ENCODE results near the gene ANKRD29. TPM values are rescaled to one million over a fixed set of nuclear protein-coding genes. Genes with fewer than 3 reads are reported as not detected.
"Not testable (repeated sequence)": the region's sequence is repeated elsewhere in the genome, so short reads cannot be mapped to it uniquely, and the experiment has no call there.

ANKRD29 gene
- total RNA-seq, 2 donors from 2014 or later: 5.6 to 8.5 TPM

DNA sequence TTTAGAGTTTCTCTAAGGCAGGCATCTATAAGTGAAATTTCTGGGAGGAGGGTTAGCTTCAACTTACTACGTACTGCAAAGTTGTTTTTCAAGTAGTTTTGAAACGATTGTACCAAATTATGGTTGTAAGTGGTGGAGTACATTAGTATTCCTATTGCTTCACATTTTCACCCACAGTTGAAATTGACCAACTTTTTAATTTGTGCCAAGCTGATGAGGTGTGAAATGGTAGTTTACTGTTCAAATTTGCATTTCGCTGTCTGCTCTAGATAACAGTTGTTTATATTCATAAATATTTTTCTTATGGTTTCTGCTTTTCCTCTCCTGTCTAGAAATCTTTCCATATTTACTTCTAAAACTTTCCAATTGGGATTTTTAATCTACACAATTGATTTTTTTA is 95.0 kb downstream of the ANKRD29 start:
- H3K27me3 ChIP-seq (replicated peaks; ENCODE audit: insufficient read depth): no peaks in the 10 kb centered on the region
- intact Hi-C loops (cut with DNase I): no loop called here
- H3K9me3 ChIP-seq: no peaks in the 10 kb centered on the region
- H3K27ac ChIP-seq: no peak overlapping the region
- TF ChIP-seq POLR2AphosphoS5 (IDR thresholded peaks at IDR 0.05) (no peak), POLR2A (IDR thresholded peaks at IDR 0.05) (no peak)
- TF ChIP-seq, protein P1, sequence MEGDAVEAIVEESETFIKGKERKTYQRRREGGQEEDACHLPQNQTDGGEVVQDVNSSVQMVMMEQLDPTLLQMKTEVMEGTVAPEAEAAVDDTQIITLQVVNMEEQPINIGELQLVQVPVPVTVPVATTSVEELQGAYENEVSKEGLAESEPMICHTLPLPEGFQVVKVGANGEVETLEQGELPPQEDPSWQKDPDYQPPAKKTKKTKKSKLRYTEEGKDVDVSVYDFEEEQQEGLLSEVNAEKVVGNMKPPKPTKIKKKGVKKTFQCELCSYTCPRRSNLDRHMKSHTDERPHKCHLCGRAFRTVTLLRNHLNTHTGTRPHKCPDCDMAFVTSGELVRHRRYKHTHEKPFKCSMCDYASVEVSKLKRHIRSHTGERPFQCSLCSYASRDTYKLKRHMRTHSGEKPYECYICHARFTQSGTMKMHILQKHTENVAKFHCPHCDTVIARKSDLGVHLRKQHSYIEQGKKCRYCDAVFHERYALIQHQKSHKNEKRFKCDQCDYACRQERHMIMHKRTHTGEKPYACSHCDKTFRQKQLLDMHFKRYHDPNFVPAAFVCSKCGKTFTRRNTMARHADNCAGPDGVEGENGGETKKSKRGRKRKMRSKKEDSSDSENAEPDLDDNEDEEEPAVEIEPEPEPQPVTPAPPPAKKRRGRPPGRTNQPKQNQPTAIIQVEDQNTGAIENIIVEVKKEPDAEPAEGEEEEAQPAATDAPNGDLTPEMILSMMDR (IDR thresholded peaks at IDR 0.05): no peak
- H3K4me3 ChIP-seq: no peak overlapping the region
- no peak for DNase-seq (ENCODE audit: low spot score)
- WGBS: 91% methylated on average over 3 of the region's 3 CpGs
- no peaks in the 10 kb centered on the region for H3K4me1 ChIP-seq (replicated peaks)
- H3K36me3 ChIP-seq: no peaks in the 10 kb centered on the region

DNA sequence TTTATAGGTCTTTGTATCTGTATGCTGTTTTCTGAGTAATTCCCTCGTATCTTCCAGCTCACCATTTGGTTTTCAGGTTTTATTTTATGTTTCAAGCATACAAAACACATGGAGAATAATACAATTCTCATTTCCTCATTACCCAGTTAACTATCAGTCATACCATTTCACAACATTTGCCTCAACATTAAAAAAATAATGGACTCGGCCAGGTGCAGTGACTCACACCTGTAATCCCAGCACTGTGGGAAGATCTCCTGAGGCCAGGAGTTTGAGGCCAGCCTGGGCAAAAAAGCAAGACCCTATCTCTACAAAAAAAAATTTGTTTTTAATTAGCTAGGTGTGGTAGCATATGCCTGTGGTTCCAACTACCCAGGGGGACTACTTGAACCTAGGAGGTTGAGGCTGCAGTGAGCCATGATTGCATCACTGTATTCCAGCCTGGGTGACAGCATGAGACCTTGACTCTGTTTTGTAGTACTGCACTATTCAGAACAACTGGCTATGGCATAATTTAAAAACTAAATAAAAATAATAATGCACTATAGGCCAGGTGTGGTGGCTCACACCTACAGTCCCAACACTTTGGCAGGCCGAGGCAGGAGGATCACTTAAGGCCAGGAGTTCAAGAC is 96.7 kb downstream of the ANKRD29 start:
- no peaks in the 10 kb centered on the region for H3K9me3 ChIP-seq
- peaks cover 0 to 2% of the 10 kb centered on the region in 2 donors for H3K36me3 ChIP-seq
- H3K27me3 ChIP-seq (replicated peaks; ENCODE audit: insufficient read depth): no peaks in the 10 kb centered on the region
- no peak overlapping the region for H3K4me3 ChIP-seq
- H3K4me1 ChIP-seq (replicated peaks): no peaks in the 10 kb centered on the region
- no peak for DNase-seq (ENCODE audit: low spot score)
- TF ChIP-seq POLR2AphosphoS5 (IDR thresholded peaks at IDR 0.05): no peak
- TF ChIP-seq, protein P1 (IDR thresholded peaks at IDR 0.05): no peak
- TF ChIP-seq POLR2A (IDR thresholded peaks at IDR 0.05): no peak
- 77% methylated on average over 3 of the region's 3 CpGs for WGBS
- H3K27ac ChIP-seq: no peak overlapping the region
- intact Hi-C loops (cut with DNase I): no loop called here

DNA sequence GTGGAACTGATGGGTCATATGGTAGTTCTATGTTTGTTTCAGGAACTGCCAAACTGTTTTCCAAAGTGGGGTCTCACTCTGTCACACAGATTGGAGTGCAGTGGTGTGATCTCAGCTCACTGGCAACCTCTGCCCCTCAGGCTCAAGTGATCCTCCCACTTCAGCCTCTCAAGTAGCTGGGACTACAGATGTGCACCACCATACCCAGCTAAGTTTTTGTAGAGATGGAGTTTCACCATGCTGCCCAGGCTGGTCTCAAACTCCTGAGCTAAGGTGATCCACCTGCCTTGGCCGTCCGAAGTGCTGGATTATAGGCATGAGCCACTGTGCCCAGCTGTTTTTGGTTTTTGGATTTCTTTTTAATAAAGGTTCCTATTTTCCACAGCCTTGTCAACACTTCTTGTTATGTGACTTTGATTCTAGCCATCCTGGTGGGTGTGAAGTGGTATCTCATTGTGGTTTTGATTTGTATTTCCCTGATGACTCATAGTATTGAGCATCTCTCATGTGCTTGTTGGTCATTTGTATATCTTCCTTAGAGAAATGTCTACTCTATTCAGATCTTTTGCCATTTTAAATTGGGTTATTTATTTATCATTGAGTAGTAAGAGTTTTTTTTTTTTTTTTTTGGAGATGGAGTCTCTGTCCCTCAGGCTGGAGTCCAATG is 99.2 kb downstream of the ANKRD29 start:
- Histone ChIP-seq H3K4me1 (replicated peaks) (no peaks in the 10 kb centered on the region), H3K36me3 (peaks cover 0 to 6% of the 10 kb centered on the region in 2 donors), H3K27me3 (replicated peaks; ENCODE audit: insufficient read depth) (no peaks in the 10 kb centered on the region), H3K27ac (no peak overlapping the region), H3K9me3 (no peaks in the 10 kb centered on the region), H3K4me3 (no peak overlapping the region)
- no peak for DNase-seq (ENCODE audit: low spot score)
- TF ChIP-seq POLR2A (IDR thresholded peaks at IDR 0.05): no peak
- TF ChIP-seq, protein P1 (IDR thresholded peaks at IDR 0.05): no peak
- no peak for TF ChIP-seq POLR2AphosphoS5 (IDR thresholded peaks at IDR 0.05)
- intact Hi-C loops (cut with DNase I): no loop called here
- 97% methylated on average over 2 of the region's 2 CpGs for WGBS

DNA sequence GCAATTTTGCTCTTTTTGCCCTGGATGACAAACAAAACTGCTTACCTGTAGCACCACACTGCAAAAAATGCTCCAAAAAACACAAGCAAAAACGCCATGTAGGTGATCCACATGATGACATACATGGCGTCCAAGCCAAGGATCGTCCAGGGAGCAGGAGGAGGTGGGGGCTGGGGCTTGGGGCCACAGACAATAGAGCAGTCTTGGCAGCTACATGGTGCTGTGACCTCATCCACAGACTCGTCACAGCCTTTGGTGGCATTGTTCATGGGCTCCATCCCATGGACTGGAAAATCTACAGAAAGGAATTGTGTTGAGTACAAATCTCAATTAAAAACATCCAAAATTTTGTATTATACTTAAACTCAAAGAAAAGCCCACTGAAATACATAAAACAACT is 102.5 kb downstream of the ANKRD29 start:
- H3K36me3 ChIP-seq: peaks cover 0 to 6% of the 10 kb centered on the region in 2 donors
- TF ChIP-seq, protein P1 (IDR thresholded peaks at IDR 0.05): no peak
- TF ChIP-seq POLR2AphosphoS5 (IDR thresholded peaks at IDR 0.05): no peak
- TF ChIP-seq POLR2A (IDR thresholded peaks at IDR 0.05): no peak
- no peaks in the 10 kb centered on the region for H3K9me3 ChIP-seq
- no peaks in the 10 kb centered on the region for H3K27me3 ChIP-seq (replicated peaks; ENCODE audit: insufficient read depth)
- WGBS: 90% methylated on average over 4 of the region's 4 CpGs
- no peak overlapping the region for H3K27ac ChIP-seq
- intact Hi-C loops (cut with DNase I): no loop called here
- H3K4me1 ChIP-seq (replicated peaks): no peaks in the 10 kb centered on the region
- H3K4me3 ChIP-seq: no peak overlapping the region
- no peak for DNase-seq (ENCODE audit: low spot score)

DNA sequence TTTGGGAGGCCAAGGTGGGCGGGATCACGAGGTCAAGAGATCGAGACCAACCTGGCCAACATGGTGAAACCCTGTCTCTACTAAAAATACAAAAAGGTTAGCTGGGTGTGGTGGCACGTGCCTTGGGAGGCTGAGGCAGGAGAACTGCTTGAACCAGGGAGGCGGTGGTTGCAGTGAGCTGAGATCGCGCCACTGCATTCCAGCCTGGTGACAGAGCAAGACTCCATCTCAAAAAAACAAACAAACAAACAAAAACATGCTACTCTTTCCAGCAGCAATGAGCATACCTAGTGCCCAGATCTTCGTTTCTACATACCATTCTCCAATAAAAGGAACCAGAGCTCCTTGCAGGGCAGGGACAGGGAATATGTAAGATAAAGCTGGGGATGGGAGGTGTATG is 105.2 kb downstream of the ANKRD29 start:
- H3K27me3 ChIP-seq (replicated peaks; ENCODE audit: insufficient read depth); intact Hi-C loops (cut with DNase I); H3K36me3 ChIP-seq; H3K4me3 ChIP-seq; H3K27ac ChIP-seq; H3K4me1 ChIP-seq (replicated peaks); DNase-seq (ENCODE audit: low spot score); H3K9me3 ChIP-seq: not testable (repeated sequence)
- 98% methylated on average over 8 of the region's 8 CpGs for WGBS

Measured in prostate gland (tissue), 2 donors.